GM10847 (cell line): ENCODE data around the gene KCNH8.

Experiments used
- POLR2A ChIP-seq: IDR thresholded peaks from 2 replicates; pipeline ENCODE4 v1.6.1; 2011; ENCODE audit not compliant: insufficient read length; ENCODE audit errors: extremely low read depth

The KCNH8 gene

GRCh38 chr3:19392150-19392549 lies 243.8 kb downstream of the KCNH8 start:
- no peak for TF ChIP-seq POLR2A

GRCh38 chr3:19394946-19395345 lies 246.6 kb downstream of the KCNH8 start:
- no peak for TF ChIP-seq POLR2A

- no peak for TF ChIP-seq POLR2A
Measured at GRCh38 chr3:19396726-19397125, 248.4 kb downstream of the KCNH8 start.

- no peak for TF ChIP-seq POLR2A
Measured at GRCh38 chr3:19399356-19399755, 251.0 kb downstream of the KCNH8 start.

GRCh38 chr3:19399836-19400235 lies 251.5 kb downstream of the KCNH8 start:
- TF ChIP-seq POLR2A, result no peak

GRCh38 chr3:19420159-19420558 lies 271.8 kb downstream of the KCNH8 start:
- no peak for TF ChIP-seq POLR2A

GRCh38 chr3:19425825-19426224 lies 277.5 kb downstream of the KCNH8 start:
- no peak for TF ChIP-seq POLR2A

GRCh38 chr3:19427422-19428149 lies 279.3 kb downstream of the KCNH8 start:
- no peak for TF ChIP-seq POLR2A

- TF ChIP-seq POLR2A, result no peak
Measured at GRCh38 chr3:19428729-19429128, 280.4 kb downstream of the KCNH8 start.

GRCh38 chr3:19432669-19433068 lies 284.4 kb downstream of the KCNH8 start:
- no peak for TF ChIP-seq POLR2A

- no peak for TF ChIP-seq POLR2A
Measured at GRCh38 chr3:19436746-19437145, 288.4 kb downstream of the KCNH8 start.

GRCh38 chr3:19439944-19440343 lies 291.6 kb downstream of the KCNH8 start:
- no peak for TF ChIP-seq POLR2A

- TF ChIP-seq POLR2A, result no peak
Measured at GRCh38 chr3:19446138-19446537, 297.8 kb downstream of the KCNH8 start.

- TF ChIP-seq POLR2A, result no peak
Measured at GRCh38 chr3:19446687-19447086, 298.4 kb downstream of the KCNH8 start.

GRCh38 chr3:19455546-19455945 lies 307.2 kb downstream of the KCNH8 start:
- TF ChIP-seq POLR2A, result no peak

- no peak for TF ChIP-seq POLR2A
Measured at GRCh38 chr3:19456738-19457137, 308.4 kb downstream of the KCNH8 start.

GRCh38 chr3:19457449-19457848 lies 309.1 kb downstream of the KCNH8 start:
- TF ChIP-seq POLR2A, result no peak

GRCh38 chr3:19467761-19468160 lies 319.5 kb downstream of the KCNH8 start:
- no peak for TF ChIP-seq POLR2A

GRCh38 chr3:19471138-19471537 lies 322.8 kb downstream of the KCNH8 start:
- TF ChIP-seq POLR2A, result no peak
